ENCODE data around the gene PSMD1.
A peak's percentile ranks its signal among the peaks of the same experiment; 100 is the strongest.

Gene PSMD1

GRCh38 chr2:231167745-231168459 lies 111.2 kb downstream of the PSMD1 start:
- no peak for DNase-seq (ENCODE audit: low spot score)
- H3K27ac ChIP-seq, result no peak overlapping the region
- no peak overlapping the region for H3K4me3 ChIP-seq
- TF ChIP-seq CTCF (IDR thresholded peaks at IDR 0.05), result no peak

- no peak for DNase-seq (ENCODE audit: low spot score)
- Histone ChIP-seq H3K27ac (peak overlapping the region in 1 of 2 donors; percentile 54), H3K4me3 (no peak overlapping the region)
- no peak for TF ChIP-seq CTCF (IDR thresholded peaks at IDR 0.05)
Measured at GRCh38 chr2:231168460-231169139, 111.9 kb downstream of the PSMD1 start.

- DNase-seq (ENCODE audit: low spot score), result no peak
- no peak for TF ChIP-seq CTCF (IDR thresholded peaks at IDR 0.05)
- H3K27ac ChIP-seq, result peak overlapping the region in 1 of 2 donors; percentile 54
- no peak overlapping the region for H3K4me3 ChIP-seq
Measured at GRCh38 chr2:231169488-231169887, 112.8 kb downstream of the PSMD1 start.

GRCh38 chr2:231170055-231170454 lies 113.4 kb downstream of the PSMD1 start:
- TF ChIP-seq CTCF (IDR thresholded peaks at IDR 0.05), result no peak
- H3K27ac ChIP-seq, result peak overlapping the region in 1 of 2 donors; percentile 54
- no peak overlapping the region for H3K4me3 ChIP-seq
- no peak for DNase-seq (ENCODE audit: low spot score)

- Histone ChIP-seq H3K27ac (no peak overlapping the region), H3K4me3 (no peak overlapping the region)
- DNase-seq (ENCODE audit: low spot score), result no peak
- TF ChIP-seq CTCF (IDR thresholded peaks at IDR 0.05), result no peak
Measured at GRCh38 chr2:231172025-231172424, 115.4 kb downstream of the PSMD1 start.

- H3K4me3 ChIP-seq, result no peak overlapping the region
- no peak for DNase-seq (ENCODE audit: low spot score)
- no peak for TF ChIP-seq CTCF (IDR thresholded peaks at IDR 0.05)
- no peak overlapping the region for H3K27ac ChIP-seq
Measured at GRCh38 chr2:231174211-231174651, 117.6 kb downstream of the PSMD1 start.

- H3K4me3 ChIP-seq, result no peak overlapping the region
- no peak for TF ChIP-seq CTCF (IDR thresholded peaks at IDR 0.05)
- no peak for DNase-seq (ENCODE audit: low spot score)
- no peak overlapping the region for H3K27ac ChIP-seq
Measured at GRCh38 chr2:231176066-231176465, 119.4 kb downstream of the PSMD1 start.
